LNCAP (cell line): ENCODE results near the gene PTPN9.
A peak's percentile ranks its signal among the peaks of the same experiment; 100 is the strongest.

Experiments used
- CTCF ChIP-seq: fragments of 450-650 bp; IDR thresholded peaks from 2 replicates; pipeline ENCODE4 v1.5.1; 2017; ENCODE audit warnings: mild to moderate bottlenecking

The PTPN9 gene

GRCh38 chr15:75454471-75455378 lies 124.4 kb downstream of the PTPN9 start:
- TF ChIP-seq CTCF = no peak

DNA sequence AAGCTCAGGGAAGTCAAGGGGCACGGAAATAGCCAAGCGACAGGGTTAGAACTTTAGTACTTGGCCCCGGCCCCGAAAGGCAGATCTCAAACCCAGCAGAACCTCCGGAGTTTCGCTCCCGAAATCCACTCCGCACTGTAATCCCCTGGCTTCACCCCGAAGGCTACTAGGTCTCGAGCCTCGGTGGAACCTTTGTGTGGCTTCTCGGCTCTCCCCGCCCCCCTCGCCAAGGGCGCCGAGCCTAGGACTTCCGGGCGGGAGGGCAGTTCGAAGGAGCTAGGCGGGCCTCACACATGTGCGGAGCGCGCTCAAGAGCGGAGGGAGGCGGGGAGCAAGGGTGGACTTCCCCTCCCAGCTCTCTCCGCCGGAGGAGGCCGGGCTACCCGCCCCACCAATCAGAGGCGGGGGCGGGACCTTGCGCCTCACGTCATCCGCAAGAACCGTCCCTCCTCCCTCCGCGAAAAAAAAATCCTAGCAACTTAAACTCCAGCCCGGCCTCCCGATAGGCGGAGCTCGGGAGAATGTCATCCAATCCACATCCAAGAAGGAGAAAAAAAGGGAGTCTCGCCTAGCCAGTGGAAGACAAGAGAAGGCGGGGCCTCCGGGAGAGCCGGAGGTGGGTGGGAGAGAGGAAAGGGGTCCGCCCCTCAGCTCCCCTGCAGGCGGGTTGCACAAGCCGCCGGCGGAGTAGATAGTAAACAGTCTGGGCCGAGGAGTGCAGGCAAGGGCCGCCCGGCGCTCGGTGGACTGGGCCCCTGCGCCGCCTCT lies 125.2 kb downstream of the PTPN9 start:
- TF ChIP-seq CTCF = no peak

DNA sequence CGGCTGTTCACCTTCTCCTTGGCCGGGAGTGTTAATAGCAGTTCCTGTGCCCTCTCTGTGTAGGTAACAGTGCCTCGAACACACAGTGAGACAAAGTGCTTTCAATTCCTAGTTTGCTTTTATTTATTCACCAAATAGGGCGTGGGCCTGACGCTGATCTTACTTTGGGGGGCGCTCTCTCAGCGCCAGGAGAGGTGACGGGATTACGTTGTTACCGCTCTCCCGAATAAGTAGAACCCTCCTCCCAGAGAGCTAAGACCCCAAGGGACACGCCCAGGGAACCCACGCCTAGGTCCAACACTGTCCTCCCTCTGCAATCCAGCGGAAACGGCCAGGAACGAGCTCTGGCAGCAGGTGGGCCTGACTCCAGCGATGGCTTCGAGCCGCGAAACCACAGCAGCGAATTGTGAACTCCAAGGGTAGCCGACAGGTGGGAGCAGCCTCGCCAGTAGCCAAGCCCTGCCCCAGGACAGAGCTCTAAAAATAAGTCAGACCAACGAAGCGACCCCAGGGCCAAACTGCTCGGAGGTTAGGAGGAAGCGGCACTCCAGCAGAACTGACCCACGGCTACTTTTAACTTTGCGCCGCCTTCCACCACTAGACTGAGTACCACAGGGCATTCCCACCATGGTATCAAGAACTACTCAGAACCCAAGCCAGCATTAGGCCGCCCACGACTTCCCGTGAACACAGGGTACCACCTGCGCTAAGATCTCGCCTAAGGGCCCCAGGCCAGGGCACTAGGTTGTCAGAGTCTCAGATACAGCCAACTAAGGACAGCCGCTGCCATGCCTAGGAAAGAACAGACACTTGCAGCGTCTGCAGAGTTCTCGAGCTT lies 126.0 kb downstream of the PTPN9 start:
- TF ChIP-seq CTCF = peak; percentile 19; the same call in 1 of the 2 replicates

GRCh38 chr15:75452364-75452864 lies 126.7 kb downstream of the PTPN9 start:
- TF ChIP-seq CTCF = no peak

DNA sequence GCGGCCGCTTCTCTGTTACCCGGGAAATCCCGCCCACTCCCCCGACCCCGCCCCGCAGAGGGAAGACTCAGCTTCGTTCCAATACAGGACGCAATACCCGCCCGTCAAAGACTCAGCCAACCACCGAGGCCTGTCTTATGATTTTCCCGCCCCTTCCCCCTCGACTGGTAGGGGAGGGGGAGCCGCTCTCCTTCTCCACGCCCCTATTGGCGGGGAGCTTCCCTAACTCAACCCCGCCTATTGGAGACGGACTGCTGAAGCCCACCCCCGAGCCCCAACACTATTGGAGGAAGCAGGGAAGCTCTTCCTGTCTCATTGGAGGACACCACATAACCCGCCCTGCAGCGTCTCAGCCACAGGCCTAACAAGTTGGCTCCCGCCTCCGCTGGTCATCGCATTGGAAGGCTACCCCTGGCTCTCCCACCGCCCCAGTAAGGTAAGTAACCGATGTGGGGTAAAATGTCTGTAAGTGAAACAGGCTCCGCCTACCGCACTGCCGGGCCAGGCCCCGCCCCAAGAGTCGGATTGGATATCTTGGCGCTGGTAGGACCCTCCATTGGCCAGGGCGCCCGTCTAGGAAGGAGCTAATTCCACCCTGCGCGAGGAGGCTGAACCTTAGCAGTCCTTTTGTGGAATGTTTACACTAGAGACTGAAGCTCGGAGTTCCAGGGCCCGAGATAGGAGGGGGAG lies 127.3 kb downstream of the PTPN9 start, which contains the start of gene SIN3A:
Gene SIN3A, minus strand, starts transcription at position 17 of the 690 bp plus-strand sequence. CDS start 21,315 bp downstream, outside the sequence.
- no peak for TF ChIP-seq CTCF

DNA sequence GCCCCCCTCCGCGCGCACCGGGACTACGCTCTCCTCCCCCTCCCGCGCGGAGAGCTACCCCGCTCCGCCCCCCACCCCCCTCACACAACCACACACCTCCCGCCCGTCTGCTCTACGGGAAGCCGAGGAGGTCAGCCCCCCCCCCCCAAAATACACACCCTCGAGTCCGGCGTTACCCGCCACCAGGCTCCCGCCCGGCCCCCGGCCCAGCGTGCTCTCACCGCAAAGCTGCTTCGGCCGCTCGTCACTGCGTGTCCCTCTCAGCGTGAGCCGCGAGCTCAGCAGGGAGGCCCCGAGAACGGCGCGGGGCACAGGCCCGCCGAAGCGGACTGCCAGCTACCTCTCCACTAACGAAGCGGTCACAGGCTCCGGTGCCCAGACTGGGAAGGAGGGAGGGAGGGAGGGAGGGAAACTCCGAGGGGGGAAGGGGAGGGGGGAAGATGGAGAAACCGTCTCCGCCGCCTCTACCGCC lies 127.9 kb downstream of the PTPN9 start:
- no peak for TF ChIP-seq CTCF
